Measurements from ENCODE around the gene TSC22D4.
A peak's percentile ranks its signal among the peaks of the same experiment; 100 is the strongest.

TSC22D4 gene

DNA sequence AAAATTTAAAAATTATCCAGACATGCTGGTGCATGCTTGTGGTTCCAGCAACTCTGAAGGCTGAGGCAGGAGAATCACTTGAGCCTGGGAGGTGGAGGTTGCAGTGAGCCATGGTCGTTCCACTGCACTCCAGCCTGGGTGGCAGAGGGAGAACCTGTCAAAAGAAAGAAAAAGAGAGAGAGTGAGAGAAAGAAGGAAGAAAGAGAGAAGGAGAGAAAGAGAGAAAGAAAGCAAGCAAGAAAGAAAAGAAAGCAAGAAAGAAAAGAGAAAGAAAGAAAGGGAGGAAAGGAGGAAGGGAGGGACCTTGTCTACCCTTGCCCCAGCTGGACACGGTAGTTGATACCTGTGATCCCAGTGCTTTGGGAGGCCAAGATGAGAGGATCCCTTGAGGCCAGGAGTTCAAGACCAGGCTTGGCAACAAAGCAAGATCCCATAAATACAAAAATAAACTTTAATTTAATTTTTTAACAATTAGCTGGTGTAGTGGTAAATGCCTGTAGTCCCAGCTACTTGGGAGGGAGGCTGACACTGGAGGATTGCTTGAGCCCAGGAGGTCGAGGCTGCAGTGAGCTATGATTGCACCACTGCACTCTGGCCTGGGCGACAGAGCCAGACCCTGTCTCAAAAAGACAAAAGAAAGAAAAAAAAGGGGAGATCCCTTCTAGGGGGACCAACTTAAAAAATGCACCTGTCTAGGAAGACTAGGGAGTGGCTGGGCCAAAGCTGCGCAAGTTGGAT lies 13.9 kb upstream of the TSC22D4 start:
- ATAC-seq: peak in 1 of 2 donors; percentile 9

DNA sequence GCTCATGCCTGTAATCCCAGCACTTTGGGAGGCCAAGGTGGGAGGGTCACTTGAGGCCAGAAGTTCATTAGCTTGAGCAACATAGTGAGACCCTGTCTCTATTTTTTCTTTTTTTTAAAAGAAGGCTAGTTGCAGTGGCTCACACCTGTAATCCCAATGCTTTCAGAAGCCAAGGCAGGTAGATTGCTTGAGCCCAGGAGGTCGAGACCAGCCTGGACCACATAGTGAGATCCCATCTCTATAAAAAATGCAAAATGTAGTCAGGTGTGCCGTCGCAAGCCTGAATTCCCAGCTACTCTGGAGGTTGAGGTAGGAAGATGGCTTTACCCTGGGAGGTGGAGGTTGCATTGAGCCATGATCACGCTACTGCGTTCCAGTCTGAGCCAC lies 12.2 kb upstream of the TSC22D4 start:
- ATAC-seq: no peak

DNA sequence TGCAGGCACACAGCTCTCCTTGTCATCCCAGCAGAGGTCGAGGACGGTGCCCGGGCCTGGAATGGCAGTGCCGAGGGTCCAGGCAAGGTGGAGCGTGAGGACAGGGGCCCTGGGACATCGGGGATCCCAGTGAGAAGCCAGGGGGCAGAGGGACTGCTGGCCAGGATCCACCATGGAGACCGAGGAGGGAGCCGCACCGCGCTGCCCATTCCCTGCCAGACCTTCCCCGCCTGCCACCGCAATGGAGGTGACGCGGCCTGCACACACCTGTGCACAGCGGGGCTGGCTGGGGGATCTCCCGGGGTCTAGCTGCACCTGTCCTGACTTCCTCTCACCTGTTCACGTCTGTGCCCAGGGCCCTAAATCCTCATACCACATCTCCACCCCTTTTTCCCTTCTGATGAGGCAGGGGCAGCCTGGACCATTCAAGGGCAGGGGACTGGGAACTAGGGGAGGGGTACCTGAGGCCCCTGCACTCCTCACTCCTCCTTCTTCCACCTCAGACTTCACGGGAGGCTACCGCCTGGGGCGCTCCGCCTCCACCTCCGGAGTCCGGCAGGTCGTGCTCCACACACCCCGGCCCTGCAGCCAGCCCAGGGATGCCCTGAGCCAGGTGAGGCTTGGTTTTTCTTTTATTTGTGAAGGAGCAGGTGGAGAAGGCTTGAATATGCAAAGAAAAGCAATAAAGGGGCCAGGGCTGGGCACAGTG lies 11.6 kb upstream of the TSC22D4 start:
- no peak for ATAC-seq

- ATAC-seq: no peak
These were observed 10.8 kb upstream of the TSC22D4 start for GRCh38 chr7:100489824-100490223.

- ATAC-seq: no peak
These were observed 10.1 kb upstream of the TSC22D4 start for GRCh38 chr7:100489121-100489520.

DNA sequence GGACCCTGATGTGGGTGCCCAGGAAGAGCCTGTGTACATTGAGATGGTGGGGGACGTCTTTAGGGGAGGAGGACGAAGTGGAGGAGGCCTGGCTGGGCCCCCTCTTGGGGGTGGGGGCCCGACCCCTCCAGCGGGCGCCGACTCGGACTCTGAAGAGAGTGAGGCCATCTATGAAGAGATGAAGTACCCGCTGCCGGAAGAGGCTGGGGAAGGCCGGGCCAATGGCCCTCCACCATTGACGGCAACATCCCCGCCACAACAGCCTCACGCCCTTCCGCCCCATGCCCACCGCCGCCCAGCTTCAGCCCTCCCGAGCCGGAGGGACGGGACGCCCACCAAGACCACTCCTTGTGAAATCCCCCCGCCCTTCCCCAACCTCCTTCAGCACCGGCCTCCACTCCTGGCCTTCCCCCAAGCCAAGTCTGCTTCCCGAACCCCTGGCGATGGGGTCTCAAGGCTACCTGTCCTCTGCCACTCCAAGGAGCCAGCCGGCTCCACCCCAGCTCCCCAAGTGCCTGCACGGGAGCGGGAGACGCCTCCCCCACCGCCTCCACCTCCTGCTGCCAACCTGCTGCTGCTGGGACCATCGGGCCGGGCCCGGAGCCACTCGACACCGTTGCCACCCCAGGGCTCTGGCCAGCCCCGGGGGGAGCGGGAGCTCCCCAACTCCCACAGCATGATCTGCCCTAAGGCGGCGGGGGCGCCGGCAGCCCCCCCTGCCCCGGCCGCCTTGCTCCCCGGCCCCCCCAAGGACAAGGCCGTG lies 9.5 kb upstream of the TSC22D4 start:
- ATAC-seq: no peak

DNA sequence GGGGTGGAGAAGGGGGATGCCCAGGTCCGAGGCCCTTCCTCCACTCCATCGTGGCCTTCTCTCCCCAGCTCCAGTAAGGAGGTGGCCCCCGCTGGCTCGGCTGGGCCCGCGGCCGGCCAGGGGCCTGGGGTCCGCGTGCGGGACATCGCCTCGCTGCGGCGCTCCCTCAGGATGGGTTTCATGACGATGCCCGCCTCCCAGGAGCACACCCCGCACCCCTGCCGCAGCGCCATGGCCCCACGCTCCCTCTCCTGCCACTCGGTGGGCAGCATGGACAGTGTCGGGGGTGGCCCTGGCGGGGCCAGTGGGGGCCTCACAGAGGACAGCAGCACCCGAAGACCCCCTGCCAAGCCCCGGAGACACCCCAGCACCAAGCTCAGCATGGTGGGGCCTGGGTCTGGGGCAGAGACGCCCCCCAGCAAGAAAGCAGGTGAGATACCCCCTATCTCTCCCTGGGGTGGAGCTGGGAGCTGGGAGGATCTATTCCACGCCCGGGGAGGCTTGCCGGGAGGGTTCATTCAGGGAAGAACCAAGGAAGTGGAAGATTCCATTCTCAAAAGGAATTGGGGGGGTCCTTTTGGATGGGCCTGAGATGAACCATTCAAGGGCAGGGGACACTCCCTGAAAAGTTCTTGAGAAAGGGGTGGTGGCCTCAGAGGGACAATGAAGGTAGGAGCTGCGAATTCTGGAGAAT lies 7.9 kb upstream of the TSC22D4 start:
- ATAC-seq: no peak

GRCh38 chr7:100486111-100486636 lies 7.2 kb upstream of the TSC22D4 start:
- ATAC-seq: no peak

- ATAC-seq: no peak
These were observed 6.5 kb upstream of the TSC22D4 start for GRCh38 chr7:100485471-100485876.

DNA sequence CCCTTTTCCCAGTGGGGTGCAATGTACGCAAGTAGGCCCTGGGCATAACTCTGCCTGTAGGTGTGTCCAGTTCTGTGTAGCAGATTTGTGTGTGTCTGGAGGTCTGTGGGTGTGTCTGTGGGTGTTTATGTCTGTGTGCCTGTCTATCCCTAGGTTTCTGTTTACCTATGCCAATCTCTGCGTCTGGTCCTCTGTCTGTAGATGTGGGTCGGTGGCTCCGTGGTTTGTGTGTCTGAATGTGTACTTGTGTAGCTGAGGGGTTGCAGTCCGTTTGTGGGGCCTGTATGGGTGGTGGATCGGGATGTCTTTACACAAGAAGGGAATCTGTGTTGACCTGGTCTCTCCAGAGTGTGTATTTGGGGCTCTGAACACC lies 5.6 kb upstream of the TSC22D4 start:
- no peak for ATAC-seq

DNA sequence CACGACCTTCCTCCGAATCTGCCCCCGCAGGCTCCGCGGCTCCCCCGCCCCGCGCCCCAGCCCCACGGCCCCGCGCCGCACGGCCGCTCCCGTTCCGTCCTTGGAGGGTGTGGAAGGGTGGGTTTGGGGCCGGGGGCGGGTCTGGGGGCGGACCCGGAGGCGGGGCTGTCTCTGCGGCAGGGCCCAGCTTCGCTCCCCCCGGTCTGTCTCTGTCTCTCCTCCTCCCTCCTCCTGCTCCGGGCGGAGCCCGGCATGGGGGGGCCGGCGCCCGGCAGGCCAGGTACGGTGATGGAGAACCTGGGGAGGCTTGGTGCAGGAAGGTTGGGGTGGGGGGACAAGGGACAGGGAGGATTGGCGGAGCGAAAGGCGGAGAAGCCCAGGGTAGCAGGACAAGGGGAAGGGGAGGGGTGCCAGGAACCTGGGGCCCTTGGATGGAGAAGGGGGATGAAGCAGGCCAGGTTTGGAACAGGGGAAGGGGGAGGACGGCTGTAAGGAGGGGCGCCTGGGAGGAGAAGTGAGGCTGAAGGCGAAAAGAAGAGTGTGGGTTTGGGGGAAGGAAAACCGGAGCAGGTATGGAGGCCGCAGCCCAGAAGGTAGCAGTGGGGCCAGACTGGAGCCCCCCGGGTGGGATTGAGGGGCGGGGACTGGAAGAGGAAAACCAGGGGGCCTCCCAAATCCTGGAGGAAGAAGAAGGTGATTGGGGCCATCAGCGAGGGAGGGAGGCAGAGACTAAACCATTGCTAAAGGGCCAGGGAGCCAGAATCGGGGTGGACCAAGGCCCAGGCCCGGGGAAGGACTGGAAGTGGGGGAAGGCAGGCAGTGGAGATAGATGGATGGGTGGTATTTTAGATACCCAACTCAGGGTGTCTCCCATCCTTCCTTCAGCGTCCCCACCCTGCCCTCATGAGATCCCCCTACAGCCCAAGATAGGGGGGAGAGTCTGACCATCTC lies 5.0 kb upstream of the TSC22D4 start, which contains the start of gene NYAP1:
Gene NYAP1, plus strand, starts transcription at position 206 of the 951 bp plus-strand sequence. CDS start 1,385 bp downstream, outside the sequence.
- ATAC-seq: peak; percentile 21 to 26

GRCh38 chr7:100483090-100483721 lies 4.2 kb upstream of the TSC22D4 start:
- ATAC-seq: peak; percentile 64 to 71

DNA sequence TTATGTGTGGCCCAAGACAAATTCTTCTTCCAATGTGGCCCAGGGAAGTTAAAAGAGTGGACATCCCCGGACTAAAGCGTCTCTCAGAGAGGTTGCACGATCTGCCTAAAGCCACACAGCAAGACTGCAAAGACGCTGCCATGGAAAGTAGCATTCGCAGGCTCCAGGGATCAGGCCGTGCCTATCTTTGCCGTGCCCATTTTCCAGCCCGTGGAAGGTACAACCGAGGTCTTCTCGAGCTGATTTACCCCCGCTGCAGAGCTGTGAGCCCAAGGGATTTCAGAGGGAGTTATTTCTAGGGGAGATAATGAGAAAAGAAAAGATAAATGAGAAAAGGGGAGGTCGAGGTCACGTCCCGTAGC lies 3.7 kb upstream of the TSC22D4 start:
- no peak for ATAC-seq

- no peak for ATAC-seq
These were observed 2.5 kb upstream of the TSC22D4 start for GRCh38 chr7:100481466-100481865.

GRCh38 chr7:100477871-100478267 lies 1.1 kb downstream of the TSC22D4 start:
- ATAC-seq: no peak

- ATAC-seq: no peak
These were observed 1.8 kb downstream of the TSC22D4 start for GRCh38 chr7:100476903-100477870.

DNA sequence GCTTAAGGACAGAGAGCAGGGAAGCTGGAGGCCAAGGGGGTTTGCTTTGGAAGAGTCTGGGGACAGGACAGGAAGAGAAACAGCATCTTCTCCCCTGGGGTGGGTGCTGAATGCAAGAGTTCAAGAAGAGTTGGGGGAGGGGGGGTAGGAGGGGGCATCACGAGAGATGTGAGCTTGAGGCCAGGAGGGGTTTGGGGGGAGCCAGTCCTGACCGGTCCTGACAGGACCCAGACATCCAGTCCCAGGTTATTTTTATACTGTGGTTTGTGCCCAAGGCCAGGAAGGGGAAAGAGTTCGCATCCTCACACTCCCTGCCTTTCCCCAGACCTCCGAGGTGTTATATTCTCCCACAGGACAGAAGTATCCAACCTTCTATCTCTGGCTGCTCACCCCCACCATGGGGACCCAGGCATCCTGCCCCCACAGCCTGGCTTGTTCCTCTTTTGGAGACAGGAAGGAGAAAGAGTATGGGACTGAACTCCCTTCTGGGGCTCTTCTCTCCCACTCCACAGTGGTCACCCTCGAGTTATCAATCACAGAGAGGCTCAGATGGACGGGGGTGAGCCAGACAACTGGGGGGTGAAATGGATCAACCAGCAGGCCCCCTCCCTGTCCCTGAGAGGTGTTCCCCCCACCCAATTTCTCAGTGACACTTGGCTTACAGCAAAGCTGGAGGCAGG lies 2.8 kb downstream of the TSC22D4 start:
- no peak for ATAC-seq

- ATAC-seq: no peak
These were observed 3.5 kb downstream of the TSC22D4 start for GRCh38 chr7:100475549-100475948.

GRCh38 chr7:100472854-100473499 lies 6.0 kb downstream of the TSC22D4 start:
- ATAC-seq: no peak

Data from activated CD4-positive, CD25-positive, alpha-beta regulatory T cell treated with anti-CD3 and anti-CD28 coated beads, Interleukin-2, amount 50 U/mL, for 24 hours (primary cell).